Thymus (tissue), 11 donors: Measurements from ENCODE around the gene CNIH3. TPM values are rescaled to one million over a fixed set of nuclear protein-coding genes. Genes with fewer than 3 reads are reported as not detected.

Source experiments
- DNase-seq, 9 donors: peaks; one replicate each; pipeline ENCODE4 v3.0.0-alpha.2; 2013; ENCODE audit warnings: low spot score in 9 of 9, low read depth in 6 of 9, missing footprints in 1 of 9
- H3K27ac ChIP-seq, 2 donors: one replicate each; pipeline ENCODE4 v1.5.1; 2013; ENCODE audit warnings: control low read depth in 1 of 2, low read depth in 1 of 2, low read length in 1 of 2, mild to moderate bottlenecking in 1 of 2, moderate library complexity in 1 of 2
- H3K27me3 ChIP-seq, 2 donors: one replicate each; pipeline ENCODE4 v1.5.1; 2013; ENCODE audit warnings: low read length in 1 of 2; ENCODE audit not compliant: control insufficient read depth in 2 of 2, insufficient read depth in 1 of 2
- H3K36me3 ChIP-seq, 2 donors: one replicate each; pipeline ENCODE4 v1.5.1; 2013; ENCODE audit warnings: low read length in 1 of 2, mild to moderate bottlenecking in 1 of 2, moderate library complexity in 1 of 2; ENCODE audit not compliant: control insufficient read depth in 2 of 2, insufficient read depth in 2 of 2
- H3K4me1 ChIP-seq, 2 donors: one replicate each; pipeline ENCODE4 v1.5.1; 2013; ENCODE audit warnings: low read length in 2 of 2; ENCODE audit not compliant: control insufficient read depth in 2 of 2, insufficient read depth in 2 of 2
- H3K4me3 ChIP-seq, 2 donors: one replicate each; pipeline ENCODE4 v1.5.1; 2013; ENCODE audit warnings: low read length in 2 of 2, control low read depth in 1 of 2, mild to moderate bottlenecking in 1 of 2
- H3K9me3 ChIP-seq, 2 donors: one replicate each; pipeline ENCODE4 v1.5.1; 2013; ENCODE audit warnings: low read length in 1 of 2, mild to moderate bottlenecking in 1 of 2; ENCODE audit not compliant: control insufficient read depth in 2 of 2, insufficient read depth in 1 of 2
- WGBS: extraction: QIAGEN DNeasy Blood & Tissue Kit; methylation state at CpG from one replicate; pipeline ENCODE4 v1.1.7; 2013; 5-methylcytosine and 5-hydroxymethylcytosine counted together
- polyA plus RNA-seq: library from polyadenylated mRNA; stranded (reverse); fragments of 200-250 nt; gene quantifications from one replicate; pipeline ENCODE4 v1.2.3, GENCODE V29; 2013
- total RNA-seq: library from RNA; stranded (reverse); fragments of 120-200 nt; gene quantifications from one replicate; pipeline ENCODE4 v1.2.4, GENCODE V29; 2013
- donor health status: healthy.

CNIH3 gene
- total and polyA plus RNA-seq, 2 donors: 2.2 to 2.3 TPM

- no peak overlapping the region for H3K27ac ChIP-seq
- H3K36me3 ChIP-seq: no peaks in the 10 kb centered on the region
- no peaks in the 10 kb centered on the region for H3K27me3 ChIP-seq
- H3K4me1 ChIP-seq: no peaks in the 10 kb centered on the region
- no peak overlapping the region for H3K4me3 ChIP-seq
- no peak for DNase-seq
- no peaks in the 10 kb centered on the region for H3K9me3 ChIP-seq
- 96% methylated on average over 5 of the region's 5 CpGs for WGBS
Measured at GRCh38 chr1:224643653-224644052, 27.5 kb downstream of the CNIH3 start.

DNA sequence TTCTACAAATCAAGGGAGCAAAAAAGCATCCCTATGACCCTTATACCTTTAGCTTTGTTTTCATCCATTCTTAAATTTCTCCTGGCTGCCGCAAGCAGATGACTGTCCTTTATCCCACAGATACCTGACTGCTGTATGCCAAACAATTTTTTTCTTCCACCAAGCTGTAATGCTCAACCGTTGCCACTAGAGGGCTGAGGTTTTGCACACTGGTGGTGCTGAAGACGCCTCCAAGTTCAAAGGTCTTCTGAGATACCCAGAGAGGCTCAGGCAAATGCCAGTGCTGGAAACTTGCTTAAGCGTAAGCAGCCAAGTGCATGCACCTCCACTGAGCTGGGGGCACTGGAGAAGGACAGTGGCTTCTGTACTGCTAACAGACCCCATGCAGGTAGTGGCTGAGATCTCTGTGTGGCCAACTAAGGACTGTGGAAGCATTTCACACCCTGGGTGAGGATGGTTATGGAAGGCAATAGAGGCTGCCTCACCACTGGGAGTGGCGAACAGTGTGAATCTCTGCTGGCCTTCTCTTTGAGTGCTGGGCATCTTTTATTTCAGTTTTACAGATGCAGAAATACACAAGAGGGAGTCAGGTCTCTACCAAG, 28.5 kb downstream of the CNIH3 start:
- Histone ChIP-seq H3K9me3 (no peaks in the 10 kb centered on the region), H3K4me3 (no peak overlapping the region), H3K27ac (no peak overlapping the region), H3K36me3 (no peaks in the 10 kb centered on the region), H3K27me3 (no peaks in the 10 kb centered on the region), H3K4me1 (no peaks in the 10 kb centered on the region)
- 52% methylated on average over 5 of the region's 5 CpGs for WGBS
- peak; percentile 23 to 82 (median 63) for DNase-seq

DNA sequence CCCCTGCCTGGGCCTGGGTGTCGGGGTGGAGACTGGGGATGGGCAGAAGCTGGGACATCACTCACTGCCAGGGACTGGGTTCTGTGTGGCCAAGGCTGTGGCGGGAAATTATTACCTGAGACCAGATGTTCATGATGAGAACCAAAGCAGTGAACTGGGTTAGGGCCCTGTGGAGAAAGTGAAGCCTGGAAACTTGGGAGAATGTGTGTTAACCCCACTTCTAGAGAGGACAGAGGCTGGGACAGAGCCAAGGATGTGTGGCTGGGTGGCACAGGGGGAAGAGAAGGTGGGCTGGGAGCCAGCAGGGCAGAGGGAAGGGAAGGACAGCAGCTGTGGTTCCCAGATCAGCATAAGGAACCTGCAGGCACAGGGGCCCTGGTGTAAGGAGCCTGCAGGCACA, 31.3 kb downstream of the CNIH3 start:
- no peaks in the 10 kb centered on the region for H3K36me3 ChIP-seq
- H3K27ac ChIP-seq: no peak overlapping the region
- 90% methylated on average over 2 of the region's 2 CpGs for WGBS
- H3K9me3 ChIP-seq: no peaks in the 10 kb centered on the region
- no peak overlapping the region for H3K4me3 ChIP-seq
- no peaks in the 10 kb centered on the region for H3K27me3 ChIP-seq
- H3K4me1 ChIP-seq: no peaks in the 10 kb centered on the region
- no peak for DNase-seq

DNA sequence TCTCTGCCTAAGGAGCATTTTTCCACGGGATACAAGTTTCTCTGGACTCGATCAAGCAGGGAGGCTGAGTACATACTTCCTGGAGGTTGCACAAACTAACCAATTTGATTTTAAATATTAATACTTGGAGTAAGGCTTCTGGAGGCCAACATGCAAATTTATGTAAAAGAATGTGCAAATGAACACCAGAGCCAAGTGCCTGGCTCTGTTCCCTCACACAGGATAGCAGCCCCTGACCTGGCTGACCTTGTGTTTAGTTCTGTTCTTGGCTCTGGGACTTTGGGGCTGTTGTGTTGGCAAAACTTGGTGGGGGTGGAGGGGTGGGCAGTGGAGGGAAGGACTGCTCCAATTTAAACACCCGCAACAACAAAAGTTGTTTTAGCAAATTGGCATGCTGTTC, 34.2 kb downstream of the CNIH3 start:
- no peaks in the 10 kb centered on the region for H3K27me3 ChIP-seq
- DNase-seq: no peak
- H3K36me3 ChIP-seq: no peaks in the 10 kb centered on the region
- 92% methylated on average over 3 of the region's 3 CpGs for WGBS
- H3K4me3 ChIP-seq: no peak overlapping the region
- H3K27ac ChIP-seq: no peak overlapping the region
- no peaks in the 10 kb centered on the region for H3K4me1 ChIP-seq
- no peaks in the 10 kb centered on the region for H3K9me3 ChIP-seq

- DNase-seq: no peak
- no peaks in the 10 kb centered on the region for H3K9me3 ChIP-seq
- H3K27ac ChIP-seq: no peak overlapping the region
- H3K4me3 ChIP-seq: no peak overlapping the region
- 98% methylated on average over 7 of the region's 7 CpGs for WGBS
- H3K4me1 ChIP-seq: no peaks in the 10 kb centered on the region
- H3K36me3 ChIP-seq: no peaks in the 10 kb centered on the region
- H3K27me3 ChIP-seq: no peaks in the 10 kb centered on the region
Measured at GRCh38 chr1:224651188-224651587, 35.1 kb downstream of the CNIH3 start.

- no peaks in the 10 kb centered on the region for H3K36me3 ChIP-seq
- no peak overlapping the region for H3K27ac ChIP-seq
- WGBS: 98% methylated on average over 10 of the region's 10 CpGs
- no peaks in the 10 kb centered on the region for H3K9me3 ChIP-seq
- no peaks in the 10 kb centered on the region for H3K4me1 ChIP-seq
- no peaks in the 10 kb centered on the region for H3K27me3 ChIP-seq
- no peak overlapping the region for H3K4me3 ChIP-seq
- no peak for DNase-seq
Measured at GRCh38 chr1:224656392-224656791, 40.3 kb downstream of the CNIH3 start.

- H3K9me3 ChIP-seq: no peaks in the 10 kb centered on the region
- no peak overlapping the region for H3K27ac ChIP-seq
- 89% methylated on average over 5 of the region's 5 CpGs for WGBS
- no peaks in the 10 kb centered on the region for H3K36me3 ChIP-seq
- H3K4me3 ChIP-seq: no peak overlapping the region
- H3K27me3 ChIP-seq: no peaks in the 10 kb centered on the region
- DNase-seq: no peak
- no peaks in the 10 kb centered on the region for H3K4me1 ChIP-seq
Measured at GRCh38 chr1:224660074-224660473, 44.0 kb downstream of the CNIH3 start.

DNA sequence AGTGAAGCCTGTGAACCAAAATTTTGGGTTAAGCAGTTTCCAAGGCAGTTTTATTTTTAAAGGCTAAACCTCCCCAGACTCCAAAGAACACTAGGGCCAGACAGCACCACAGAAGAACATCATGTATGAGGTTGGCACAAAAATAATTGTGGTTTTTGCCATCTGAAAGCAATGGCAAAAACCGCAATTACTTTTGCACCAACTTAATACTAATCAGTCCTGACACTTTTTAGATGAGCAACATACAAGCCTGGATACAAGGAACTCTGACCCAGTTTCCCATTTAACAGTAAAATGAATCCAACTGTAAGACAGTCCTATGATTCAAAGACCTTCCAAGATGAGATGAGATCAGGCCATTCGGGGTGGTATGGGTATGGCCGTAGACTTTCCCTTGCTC, 46.8 kb downstream of the CNIH3 start:
- DNase-seq: no peak
- Histone ChIP-seq H3K36me3 (no peaks in the 10 kb centered on the region), H3K4me1 (no peaks in the 10 kb centered on the region), H3K4me3 (no peak overlapping the region), H3K9me3 (no peaks in the 10 kb centered on the region), H3K27me3 (no peaks in the 10 kb centered on the region), H3K27ac (no peak overlapping the region)
- WGBS: 97% methylated on average over 3 of the region's 3 CpGs

GRCh38 chr1:224665016-224665415, 48.9 kb downstream of the CNIH3 start:
- Histone ChIP-seq H3K27ac (no peak overlapping the region), H3K9me3 (no peaks in the 10 kb centered on the region), H3K27me3 (no peaks in the 10 kb centered on the region), H3K4me1 (no peaks in the 10 kb centered on the region), H3K4me3 (no peak overlapping the region), H3K36me3 (no peaks in the 10 kb centered on the region)
- WGBS: 92% methylated on average over 3 of the region's 3 CpGs
- no peak for DNase-seq

DNA sequence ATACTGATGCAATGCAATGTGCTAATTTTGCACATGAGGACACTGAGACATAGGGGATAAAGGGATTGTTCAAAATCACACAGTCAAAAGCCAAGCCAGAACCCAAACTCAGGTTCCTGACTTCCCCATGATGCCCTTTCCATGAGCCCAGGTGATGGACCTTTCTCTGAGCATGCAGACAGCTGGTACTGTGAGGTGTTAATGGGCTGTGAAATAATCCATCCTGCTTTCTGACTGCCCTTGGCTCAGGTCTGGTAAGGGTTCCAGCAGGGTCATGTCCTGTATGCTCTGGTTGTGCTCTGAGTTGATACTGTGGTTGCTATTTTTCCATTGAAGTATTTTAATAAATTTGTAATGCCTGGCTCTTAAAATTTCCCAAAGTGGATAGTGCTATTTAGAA, 50.0 kb downstream of the CNIH3 start:
- no peaks in the 10 kb centered on the region for H3K27me3 ChIP-seq
- no peaks in the 10 kb centered on the region for H3K9me3 ChIP-seq
- DNase-seq: no peak
- no peaks in the 10 kb centered on the region for H3K36me3 ChIP-seq
- no peak overlapping the region for H3K27ac ChIP-seq
- no peaks in the 10 kb centered on the region for H3K4me1 ChIP-seq
- H3K4me3 ChIP-seq: no peak overlapping the region
